HuH-7 (cell line): ENCODE measurements around the gene GABRB2.

Source experiments
- DNase-seq: peaks from one replicate; pipeline ENCODE4 v3.0.0; 2011; ENCODE audit warnings: low spot score

The GABRB2 gene

GRCh38 chr5:161471211-161471950 is 75.1 kb downstream of the GABRB2 start:
- no peak for DNase-seq

GRCh38 chr5:161467703-161468102 is 78.8 kb downstream of the GABRB2 start:
- DNase-seq = no peak

GRCh38 chr5:161460741-161461140 is 85.8 kb downstream of the GABRB2 start:
- DNase-seq = no peak

GRCh38 chr5:161446655-161447054 is 99.9 kb downstream of the GABRB2 start:
- DNase-seq = no peak

GRCh38 chr5:161442471-161442870 is 104.1 kb downstream of the GABRB2 start:
- no peak for DNase-seq

DNA sequence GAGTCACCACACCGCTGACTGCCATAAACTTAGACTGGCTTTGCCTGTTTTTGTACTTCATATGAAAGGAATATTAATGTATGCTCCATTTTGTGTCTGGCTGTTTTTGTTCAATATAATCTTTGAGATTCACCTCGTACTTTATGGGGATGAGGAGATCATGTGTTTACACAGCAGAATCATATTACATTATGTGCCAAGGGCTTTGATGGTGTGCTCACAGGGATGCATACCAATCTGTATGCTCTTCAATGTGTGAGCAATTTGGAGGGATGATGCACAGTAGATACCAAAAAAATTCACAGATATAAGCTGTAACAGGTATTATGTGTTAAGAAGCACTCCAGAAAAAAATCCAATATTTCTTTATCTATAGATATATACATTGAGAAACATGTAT is 113.7 kb downstream of the GABRB2 start:
- DNase-seq = no peak

GRCh38 chr5:161431963-161432362 is 114.6 kb downstream of the GABRB2 start:
- no peak for DNase-seq

DNA sequence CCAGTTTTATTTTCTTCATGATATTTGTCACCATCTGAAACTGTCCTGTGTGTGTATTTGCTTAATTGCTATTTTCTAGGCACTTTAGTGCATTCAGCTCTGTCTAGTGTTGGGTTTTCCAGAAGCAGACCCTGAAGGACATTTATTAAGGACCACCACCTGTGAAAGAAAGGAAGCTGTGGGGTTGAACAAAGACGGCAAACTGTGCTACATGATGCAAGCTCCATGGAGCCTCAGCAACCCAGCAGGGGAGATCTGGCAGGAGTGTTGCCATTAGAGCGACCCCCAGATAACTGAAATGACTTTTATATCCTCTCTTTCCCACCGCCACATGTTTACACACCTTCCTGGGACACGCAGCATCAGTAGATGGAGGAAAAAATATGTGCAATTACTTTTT is 125.5 kb downstream of the GABRB2 start:
- DNase-seq = no peak

GRCh38 chr5:161420521-161420920 is 126.0 kb downstream of the GABRB2 start:
- DNase-seq = no peak

- no peak for DNase-seq
Observed at GRCh38 chr5:161414896-161415295, 131.6 kb downstream of the GABRB2 start.

- no peak for DNase-seq
Observed at GRCh38 chr5:161414037-161414436, 132.5 kb downstream of the GABRB2 start.

DNA sequence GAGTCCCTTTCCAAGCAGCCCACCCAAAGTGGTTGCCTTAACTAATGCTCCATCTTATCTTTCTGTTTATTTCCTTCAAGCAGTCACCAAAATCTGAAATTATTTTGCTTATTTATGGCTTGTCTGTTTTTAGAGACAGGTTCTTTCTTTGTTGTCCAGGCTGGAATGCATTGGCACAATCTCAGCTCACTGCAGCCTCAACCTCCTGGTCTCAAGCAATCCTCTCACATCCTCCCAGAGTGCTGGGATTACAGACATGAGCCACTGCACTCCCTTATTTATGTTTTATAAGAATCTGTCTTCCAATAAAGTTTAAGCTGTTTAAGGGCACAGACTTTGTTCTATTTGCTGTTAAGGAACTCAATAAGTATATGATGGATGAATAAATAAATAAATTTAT is 133.7 kb downstream of the GABRB2 start:
- DNase-seq = no peak

- no peak for DNase-seq
Observed at GRCh38 chr5:161411156-161411555, 135.4 kb downstream of the GABRB2 start.

- DNase-seq = no peak
Observed at GRCh38 chr5:161410640-161411039, 135.9 kb downstream of the GABRB2 start.

DNA sequence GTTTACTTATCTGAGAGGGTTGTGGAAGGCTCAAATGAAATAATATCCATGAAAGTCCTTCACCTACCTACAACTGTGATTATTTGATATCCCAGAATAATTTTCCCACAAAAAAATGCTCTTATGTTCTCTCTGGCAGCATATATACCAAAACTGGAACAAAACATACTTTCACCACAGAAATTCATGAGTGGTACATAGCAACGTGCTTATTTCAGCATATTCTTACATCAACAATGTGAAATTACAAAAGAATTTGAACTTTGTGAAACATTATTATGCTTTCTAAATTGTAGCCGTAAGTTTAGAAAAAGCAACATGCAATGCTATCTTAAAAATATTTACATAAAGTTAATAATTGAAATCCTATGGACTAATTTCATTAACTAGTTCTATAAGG is 137.1 kb downstream of the GABRB2 start:
- no peak for DNase-seq

GRCh38 chr5:161406880-161407279 is 139.6 kb downstream of the GABRB2 start:
- DNase-seq = no peak

- no peak for DNase-seq
Observed at GRCh38 chr5:161403996-161404395, 142.5 kb downstream of the GABRB2 start.

DNA sequence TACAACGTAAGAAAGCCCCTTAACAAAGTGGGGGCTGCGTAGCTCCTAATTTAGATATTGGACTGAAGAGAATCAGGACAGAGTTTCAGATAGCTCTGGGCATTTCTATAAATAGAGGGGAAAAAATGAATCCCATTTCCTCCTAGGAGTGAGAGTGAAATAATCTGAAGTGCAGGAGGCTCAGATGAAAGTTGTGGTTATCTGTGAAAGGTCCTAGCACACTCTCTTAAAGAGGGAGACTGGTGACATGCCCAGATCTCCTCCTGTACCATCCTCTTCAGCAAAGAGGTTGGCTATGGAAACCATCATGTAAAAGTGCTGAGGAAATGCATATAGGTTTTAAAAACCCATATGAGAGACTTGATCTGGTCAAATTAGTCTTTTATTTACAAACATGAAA is 143.4 kb downstream of the GABRB2 start:
- no peak for DNase-seq

- DNase-seq = no peak
Observed at GRCh38 chr5:161400583-161400982, 145.9 kb downstream of the GABRB2 start.

DNA sequence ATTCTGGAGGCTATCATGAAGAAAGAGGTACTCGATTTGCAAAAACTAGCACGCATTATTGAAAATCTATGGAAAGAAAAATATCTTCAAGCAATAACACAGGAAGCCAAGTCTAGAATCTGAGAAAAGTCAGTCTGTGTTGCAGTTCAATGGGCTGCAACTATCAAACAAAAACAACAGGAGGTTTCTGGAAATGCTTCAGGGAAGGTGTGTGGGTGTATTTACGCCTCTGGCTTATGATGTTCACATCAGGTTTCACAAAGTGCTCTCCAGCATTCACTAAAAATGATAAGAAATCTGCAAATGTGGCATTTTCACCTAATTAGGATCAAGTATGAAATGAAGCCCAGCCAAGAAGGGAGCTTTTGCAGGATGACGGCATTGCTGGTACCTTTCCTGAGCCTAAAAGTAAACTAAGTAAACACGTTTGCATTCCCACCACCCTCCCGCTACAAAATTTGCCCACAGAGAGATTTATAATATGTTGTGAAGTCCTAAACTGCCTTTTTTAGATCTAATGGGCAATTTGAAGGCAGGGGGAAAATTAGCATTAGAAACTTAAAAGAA is 146.4 kb downstream of the GABRB2 start:
- DNase-seq = no peak

GRCh38 chr5:161397448-161397847 is 149.1 kb downstream of the GABRB2 start:
- no peak for DNase-seq

GRCh38 chr5:161396171-161396570 is 150.4 kb downstream of the GABRB2 start:
- no peak for DNase-seq

- DNase-seq = no peak
Observed at GRCh38 chr5:161391724-161392123, 154.8 kb downstream of the GABRB2 start.

GRCh38 chr5:161391016-161391415 is 155.5 kb downstream of the GABRB2 start:
- no peak for DNase-seq
